ENCODE results near the gene AMER2.

GRCh38 chr13:25149711-25150110 lies 22.4 kb downstream of the AMER2 start:
- TF ChIP-seq CTCF (conservative IDR thresholded peaks at IDR 0.05; ENCODE audit: low read depth in 2 of 2) (no peak), EZH2 (IDR thresholded peaks at IDR 0.05; ENCODE audit: low read depth, unreplicated experiment) (no peak), REST (IDR thresholded peaks at IDR 0.05; ENCODE audit: unreplicated experiment) (no peak), EZH2phosphoT487 (IDR thresholded peaks at IDR 0.05; ENCODE audit: unreplicated experiment) (no peak), CREB1 (CRISPR knock-in tag; IDR thresholded peaks at IDR 0.05; ENCODE audit: low read depth) (no peak), POLR2AphosphoS5 (IDR thresholded peaks at IDR 0.05; ENCODE audit: low read depth) (no peak)

Data from GM23338 (cell line).